Measurements from ENCODE around the gene PRELP.
"Not testable (repeated sequence)": the region's sequence is repeated elsewhere in the genome, so short reads cannot be mapped to it uniquely, and the experiment has no call there.

The PRELP gene

DNA sequence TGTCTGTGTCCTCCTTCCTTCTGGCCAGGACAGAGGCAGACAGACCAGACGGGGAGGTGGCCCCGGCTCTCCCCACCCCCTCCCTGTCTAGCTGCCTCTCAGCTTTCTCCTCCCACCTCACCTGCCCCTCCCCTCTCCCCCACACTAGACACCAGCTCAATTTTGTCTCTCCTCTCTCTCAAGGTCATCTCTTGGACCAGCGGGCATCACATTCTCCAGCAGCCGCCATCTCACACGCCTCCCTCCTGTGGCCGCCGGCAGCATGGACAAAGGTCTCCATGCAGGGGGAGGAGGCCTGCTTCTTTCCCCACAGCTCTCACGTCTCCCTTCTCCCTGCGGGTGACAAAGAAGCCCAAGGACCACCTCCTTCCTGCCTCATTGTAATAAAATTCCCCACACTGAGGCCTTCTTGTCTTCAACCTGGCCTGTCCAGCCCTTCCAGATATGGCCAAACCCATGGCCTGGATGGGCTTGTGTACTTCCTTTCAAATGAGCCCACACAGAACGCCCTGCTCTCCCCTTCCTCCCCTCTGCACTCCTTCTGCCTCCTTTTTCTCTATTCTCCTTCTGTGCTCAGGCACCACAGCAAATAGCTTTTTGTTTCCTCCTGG lies 33.0 kb downstream of the PRELP start:
- DNase-seq: no peak

DNA sequence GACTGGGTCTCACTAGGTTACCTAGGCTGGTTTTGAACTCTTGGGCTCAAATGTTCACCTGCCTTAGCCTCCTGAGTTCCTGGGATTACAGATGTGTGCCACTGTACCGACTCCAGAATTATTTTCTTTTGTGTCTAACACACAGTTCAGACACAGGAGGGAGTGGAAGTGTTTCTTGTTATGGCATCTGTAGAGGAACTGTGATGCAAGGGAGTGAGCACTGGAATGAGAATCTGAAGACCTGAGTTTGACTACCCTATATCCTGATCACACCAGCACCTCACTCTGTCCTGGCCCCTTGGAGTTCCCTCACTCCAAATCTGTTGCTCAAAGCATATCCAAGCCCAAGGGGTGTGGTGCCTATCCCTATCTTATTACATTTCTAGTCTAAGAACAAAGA lies 33.5 kb downstream of the PRELP start:
- no peak for DNase-seq

DNA sequence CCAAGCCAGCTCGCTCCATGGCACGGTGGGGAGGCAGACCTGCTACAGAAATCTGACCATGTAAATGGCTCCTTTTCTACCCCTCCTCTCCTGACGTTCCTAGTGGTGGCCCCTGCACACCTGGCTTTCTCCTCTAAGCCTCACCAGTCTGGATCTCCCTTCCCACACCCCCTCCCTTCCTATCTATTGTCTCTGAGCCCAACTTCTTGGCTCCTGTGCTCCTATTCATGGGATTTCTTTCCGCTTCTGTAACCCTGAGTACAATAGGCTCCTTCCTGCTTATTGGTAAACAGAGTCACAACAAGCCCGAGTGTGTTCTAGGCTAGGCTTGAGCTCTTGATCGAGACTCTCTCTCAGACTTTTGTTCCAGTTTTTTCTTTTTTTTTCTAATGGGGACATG lies 35.9 kb downstream of the PRELP start:
- DNase-seq: no peak

DNA sequence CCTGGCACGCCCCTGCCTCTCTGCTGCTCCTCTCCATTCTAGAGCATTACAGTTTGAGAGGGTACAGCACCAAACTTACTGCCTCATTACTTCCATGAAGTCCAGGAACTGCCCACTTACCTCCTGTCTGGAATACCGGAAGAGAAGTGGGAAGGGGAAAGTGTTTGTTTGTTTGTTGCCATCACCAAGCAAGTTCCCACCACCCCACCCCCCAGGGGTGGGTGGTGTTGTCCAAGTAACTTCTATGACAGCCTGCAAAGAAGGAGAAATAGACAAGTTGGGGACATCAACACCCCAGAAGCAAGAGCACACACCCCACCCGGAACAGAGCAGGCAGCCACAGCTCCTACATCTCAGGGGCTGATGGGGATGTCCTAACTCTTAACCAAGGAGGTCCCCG lies 36.3 kb downstream of the PRELP start:
- DNase-seq: no peak

DNA sequence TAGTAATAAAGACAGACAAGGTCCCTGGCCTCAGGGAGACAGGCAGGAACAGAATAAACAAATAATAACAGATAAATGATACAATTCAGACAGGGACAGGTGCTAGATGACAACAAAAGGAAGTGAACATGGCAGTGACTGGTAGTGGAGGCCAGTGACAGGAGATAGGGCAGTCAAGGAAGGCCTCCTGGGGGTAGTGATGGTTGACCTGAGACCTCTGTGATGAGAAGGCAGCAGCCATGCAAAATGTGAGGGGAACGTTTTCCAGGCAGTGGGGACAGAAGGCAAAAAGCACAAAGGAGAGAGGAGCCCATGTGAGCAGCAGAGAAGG lies 36.9 kb downstream of the PRELP start:
- DNase-seq: no peak

DNA sequence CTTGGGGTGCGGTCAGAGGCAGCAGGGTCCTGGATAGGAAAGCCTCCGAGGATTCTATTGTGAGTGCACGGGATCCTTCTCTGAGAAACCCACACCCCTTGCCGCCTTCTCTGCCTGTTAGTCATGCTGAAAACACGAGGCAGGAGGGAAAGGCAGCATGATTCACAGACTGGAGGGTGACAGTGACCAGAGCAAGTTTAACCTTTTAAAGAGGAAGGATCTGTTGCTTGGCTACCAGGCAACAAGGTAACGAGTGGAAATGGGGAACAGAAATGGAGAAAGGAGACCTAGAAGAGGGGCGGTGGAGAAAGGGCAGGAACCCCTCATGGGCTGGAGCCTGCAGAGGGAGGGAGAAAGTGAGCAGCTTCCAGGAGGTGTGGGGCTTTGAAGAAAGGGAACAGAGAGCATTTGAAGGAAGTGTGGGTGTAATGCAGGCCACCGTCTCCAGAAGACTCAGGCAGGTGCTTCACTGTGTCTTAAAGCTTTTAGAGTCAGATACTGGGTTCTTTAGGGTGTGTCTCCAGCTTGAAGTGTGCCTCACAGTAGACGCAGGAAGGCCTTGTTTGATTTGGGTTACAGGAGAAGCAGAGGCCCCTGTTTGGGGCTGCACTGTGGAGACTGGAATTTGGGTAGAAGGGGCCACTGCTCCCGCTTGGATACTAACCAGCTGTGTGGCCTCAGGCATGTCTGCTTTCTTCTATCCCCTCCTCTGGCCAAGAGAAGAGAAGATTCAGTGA lies 37.4 kb downstream of the PRELP start:
- peak in 1 of 2 donors; percentile 32 for DNase-seq

DNA sequence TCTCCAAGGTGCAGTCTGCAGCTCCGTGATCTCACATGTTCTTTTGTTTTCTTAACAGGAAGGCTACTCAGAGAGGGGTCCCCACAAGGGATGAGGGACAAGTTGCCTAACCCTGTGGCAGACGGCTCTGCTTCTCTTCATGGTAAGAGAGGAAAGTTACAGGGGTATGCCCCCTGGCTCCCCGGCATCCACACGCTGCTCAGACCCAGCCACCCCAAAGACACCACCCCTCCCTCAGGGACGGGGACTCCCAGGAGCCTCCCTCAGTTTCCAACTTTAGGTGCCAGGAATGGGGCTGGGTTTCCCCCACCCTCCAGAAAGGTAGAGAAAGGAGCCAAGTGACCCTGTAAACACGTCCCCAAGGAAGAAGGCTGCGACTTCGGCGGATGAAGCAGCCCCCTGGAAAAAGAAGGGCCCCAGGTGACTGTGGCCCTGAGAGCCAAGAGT lies 38.0 kb downstream of the PRELP start:
- DNase-seq: no peak

DNA sequence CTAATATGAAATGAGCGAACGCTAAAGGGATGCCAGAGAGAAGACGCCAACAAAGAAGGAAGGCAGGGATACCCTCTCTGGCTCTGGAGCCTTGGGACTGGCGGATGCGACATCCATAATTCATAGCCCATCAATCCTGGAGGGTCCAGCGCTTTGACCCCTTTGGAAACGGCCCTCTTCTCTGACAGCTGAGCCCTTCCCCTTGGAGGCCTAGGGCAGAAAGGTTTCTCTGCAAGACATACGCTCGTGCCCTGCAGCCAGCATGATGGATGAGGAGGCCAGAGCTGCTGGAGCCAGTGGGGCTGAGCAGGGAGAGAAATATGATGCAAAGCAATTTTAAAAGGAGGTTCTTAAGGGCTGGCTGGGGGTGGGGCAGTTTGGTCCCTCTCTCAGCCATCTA lies 40.6 kb downstream of the PRELP start:
- DNase-seq: no peak

DNA sequence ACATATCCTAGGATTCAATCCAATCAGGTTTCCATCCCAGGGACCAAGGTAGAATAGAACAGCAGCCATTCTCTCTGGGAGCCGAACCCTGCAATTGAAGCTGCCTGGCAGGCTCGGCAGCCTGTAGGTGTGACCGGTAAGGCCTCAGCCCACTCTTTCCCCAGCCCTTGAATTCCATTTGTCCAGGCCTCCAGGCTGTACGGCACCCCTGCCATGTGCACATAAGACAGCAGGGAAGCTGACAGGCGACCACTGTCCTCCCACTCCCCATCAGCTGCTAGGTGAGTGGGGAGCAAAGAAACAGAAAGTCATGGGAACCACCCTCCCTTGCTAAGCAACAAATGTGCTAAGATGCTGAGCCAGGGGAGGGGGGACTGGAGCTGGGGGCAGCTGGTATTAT lies 41.3 kb downstream of the PRELP start:
- no peak for DNase-seq

DNA sequence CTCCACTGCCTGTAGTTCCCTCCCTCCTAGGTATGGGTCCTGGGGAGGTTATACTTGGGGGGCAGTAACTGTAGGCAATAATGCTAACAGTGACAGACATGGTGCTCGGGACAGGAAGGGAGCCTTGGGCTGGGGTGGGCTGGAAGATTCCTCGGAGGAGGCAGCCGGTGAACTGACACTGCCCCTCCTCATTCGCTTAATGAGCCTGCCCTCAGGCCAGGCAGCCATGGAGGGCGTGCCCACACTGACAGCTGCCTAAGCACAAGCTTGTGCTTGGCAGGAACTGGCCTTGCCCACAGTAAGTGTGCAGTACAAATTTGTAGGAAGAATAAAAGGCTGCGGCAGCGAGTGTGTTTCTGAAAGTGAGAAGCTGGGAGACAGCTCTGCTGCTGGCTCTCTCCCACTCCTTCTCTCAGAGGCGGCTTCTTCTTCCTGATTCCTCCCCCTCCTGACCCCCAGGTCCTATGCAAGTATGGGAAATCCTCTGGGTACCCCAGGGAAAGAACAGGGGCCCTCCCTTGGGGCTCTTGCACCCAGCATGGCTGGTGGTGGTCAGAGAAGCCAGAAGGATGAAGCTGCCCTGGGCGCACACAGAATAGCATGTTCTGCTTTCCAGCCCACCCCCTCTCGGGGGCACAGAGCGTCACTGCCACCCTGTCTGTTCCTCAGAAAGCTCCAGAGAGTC lies 42.0 kb downstream of the PRELP start:
- DNase-seq: no peak

DNA sequence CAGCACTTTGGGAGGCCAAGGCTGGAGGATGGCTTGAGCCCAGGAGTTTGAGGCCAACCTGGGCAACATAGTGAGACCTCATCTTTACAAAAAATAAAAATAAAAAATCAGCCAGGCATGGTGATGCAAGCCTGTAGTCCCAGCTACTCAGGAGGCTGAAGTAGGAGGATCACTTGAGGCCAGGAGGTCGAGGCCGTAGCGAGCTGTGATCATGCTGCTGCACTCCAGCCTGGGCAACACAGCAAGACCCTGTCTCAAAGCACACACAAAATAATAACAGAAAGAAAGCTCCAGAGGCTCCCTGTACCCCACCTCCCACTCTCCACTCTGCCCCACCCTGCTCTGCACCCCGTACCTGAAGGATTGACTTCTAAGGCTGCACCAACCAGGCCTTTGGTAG lies 42.5 kb downstream of the PRELP start:
- not testable (repeated sequence) for DNase-seq

DNA sequence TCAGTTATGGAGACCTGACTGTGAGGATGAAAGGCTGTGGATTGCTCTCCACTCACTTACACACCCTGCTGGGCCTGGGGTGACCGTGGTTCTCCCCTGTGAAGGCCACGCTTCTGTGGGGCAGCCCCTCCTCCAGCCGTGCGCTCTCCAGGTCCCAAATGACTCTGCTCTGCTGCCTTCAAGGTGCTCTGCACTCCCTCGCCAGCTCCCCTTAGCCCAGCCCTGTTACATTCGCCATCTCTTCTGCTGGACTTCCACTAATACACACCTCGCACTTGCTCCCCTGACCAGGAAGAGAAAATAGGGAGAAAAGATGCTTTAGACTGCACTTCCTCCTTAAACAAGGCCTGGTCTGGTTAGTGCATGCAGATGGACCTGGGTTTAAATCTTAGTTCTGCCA lies 42.9 kb downstream of the PRELP start:
- no peak for DNase-seq

DNA sequence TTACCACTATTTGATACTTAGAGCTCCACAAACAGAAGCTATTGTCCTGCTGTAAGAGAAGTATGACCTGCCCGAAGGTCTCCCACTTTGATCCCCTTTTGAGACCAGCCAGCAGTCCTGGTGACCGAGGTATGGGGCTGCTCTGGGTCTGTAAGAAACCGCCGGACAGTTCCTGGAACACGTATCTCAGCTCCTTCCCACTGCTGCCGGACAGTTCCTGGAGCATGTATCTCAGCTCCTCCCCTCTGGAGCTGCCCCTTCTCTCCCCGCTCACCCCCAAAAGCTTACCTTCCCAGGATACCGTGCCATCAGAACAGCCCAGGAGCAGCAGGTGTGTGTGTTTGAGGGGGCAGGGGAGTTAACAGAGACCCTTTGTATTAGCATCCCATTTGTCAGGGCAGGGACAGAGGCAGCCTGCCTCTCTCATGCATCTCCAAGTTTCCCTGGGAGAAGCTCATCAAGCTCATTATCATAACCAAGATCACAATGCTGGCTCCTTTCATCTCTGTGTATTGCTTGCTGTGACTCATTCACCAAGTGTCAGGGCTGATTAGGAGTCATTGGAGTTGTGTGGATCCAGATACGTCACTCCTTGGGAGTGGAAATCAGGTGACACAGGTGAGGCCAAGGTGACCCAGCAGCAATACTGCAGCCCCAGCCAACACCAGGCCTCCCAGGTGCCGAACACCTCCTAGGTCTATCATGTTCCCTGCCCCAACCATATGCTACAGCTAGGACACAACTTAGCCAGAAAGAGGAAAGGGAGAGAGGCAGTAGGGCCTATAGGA lies 43.6 kb downstream of the PRELP start:
- no peak for DNase-seq

DNA sequence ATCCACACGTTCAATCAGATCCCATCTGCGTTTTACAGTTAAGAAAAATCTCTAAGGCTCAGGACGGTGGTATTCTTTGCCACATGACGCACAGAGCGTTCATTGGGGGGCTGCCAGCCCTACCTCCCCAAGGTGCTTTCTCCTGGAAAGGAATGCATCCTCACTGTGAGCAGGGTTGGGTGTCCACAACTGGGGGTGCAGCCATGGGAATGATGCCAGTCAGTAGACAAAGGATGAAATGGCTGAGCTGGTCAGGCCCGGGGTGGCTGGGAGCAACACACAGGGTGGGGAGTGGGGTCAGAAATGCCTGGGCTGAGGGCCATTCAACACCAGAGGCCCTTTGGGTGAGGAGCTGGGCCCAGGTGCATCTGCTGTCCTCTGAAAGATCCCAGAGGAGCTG lies 44.3 kb downstream of the PRELP start:
- DNase-seq: no peak

DNA sequence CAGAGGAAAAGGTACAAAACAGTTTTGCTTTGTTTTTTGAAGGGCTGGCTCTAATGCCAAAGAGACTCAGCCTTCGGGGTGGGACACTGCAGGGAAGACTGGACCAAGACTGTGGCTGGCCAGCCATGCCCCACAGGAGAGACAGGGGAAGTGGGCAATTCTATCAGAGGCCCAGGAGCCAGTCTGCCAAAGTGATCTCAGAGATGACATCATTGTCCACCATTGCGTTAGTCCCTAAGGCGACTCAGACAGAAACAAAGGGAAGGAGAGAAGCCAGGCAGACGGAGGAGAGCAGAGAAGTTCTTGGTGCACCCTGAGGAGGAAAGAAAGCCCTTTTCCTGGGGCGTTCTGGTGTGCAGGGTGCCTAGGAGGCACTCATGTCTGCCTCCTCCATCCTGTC lies 44.7 kb downstream of the PRELP start:
- DNase-seq: no peak

DNA sequence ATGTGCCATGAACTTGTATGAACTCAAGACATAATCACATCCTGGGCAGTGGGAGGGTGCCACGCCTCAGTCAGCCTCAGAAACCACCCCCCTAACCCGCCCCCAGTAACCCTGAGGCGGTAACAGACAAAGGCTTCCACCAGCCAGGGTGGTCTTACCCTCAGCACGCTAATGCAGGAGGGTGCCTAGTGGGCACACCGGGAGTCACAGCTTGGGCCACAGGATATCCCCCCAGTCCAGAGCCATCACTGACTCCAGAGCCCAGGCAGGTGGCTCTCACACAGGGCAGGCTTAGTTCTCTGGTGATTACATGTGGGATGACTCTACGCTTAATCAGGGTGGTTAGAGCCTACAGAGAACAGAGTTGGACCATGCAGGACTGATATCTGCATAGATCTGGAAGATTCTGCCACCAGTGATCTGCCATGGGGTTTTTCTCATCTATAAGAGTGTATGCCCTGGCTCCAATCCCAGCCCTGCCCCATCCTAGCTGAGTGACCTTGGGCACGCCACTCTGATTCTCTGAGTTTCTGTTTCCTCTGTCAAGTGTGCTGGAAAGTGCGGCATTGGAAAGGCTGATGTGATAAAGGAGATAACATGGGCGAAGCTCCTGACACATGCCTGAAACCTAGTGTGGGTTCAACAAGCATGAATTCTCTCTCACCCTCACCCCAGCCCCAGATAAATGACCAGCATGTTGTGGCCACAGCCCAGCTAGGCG lies 45.6 kb downstream of the PRELP start:
- DNase-seq: no peak

DNA sequence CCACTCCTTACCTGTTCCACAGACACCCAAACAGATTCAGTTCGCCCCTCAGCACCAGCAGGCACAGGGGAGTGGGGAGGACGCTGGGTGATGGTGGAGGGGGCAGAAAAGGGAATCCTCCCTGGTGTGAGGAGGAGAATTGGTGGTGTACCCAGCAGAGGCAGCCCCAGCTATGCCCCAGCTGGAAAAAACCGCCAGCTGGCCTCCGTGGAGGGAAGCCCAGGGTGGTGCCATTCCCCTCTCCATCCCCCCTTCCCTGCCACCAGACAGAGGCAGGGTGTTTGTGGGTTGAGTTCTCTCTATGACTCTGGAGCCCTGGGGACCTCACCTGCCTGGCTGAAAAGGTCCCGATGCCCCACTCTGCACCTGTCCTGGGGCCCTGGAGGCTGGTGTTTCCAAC lies 46.2 kb downstream of the PRELP start:
- no peak for DNase-seq

DNA sequence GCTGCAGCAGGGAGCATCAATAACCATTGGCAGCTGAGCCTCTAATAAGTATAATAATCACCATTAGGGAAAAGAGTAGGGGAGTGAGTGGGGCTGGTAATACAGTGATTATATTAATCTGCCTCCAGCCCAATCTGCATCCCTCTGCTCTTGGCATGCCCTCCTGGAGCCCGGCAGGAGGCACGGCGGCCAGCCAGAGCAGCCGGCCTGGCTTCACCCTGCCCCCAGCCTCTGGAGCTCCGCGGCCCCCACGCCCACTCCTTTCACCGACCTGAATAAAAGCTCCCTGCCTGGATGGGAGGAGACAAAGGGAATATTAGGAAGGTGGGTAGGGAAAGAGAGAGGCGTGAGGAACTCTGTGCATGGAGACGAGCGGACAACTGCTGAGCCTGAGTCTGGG lies 46.6 kb downstream of the PRELP start:
- no peak for DNase-seq

DNA sequence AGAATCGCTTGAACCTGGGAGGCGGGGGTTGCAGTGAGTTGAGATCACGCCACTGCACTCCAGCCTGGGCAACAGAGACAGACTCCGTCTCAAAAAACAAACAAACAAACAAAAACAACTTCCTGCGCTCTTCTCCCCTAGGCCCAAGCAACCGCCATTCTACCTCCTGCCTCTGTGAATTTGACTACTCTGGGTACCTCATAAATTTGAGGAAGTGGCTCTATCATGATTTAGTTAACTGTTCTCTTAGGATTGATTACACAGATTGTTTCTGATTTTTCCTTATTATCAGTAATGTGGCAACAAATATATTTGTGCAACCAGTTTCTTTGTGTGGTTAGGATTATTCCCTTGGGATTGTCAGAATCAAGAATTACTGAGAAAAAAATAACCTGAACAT lies 48.1 kb downstream of the PRELP start:
- DNase-seq: no peak

DNA sequence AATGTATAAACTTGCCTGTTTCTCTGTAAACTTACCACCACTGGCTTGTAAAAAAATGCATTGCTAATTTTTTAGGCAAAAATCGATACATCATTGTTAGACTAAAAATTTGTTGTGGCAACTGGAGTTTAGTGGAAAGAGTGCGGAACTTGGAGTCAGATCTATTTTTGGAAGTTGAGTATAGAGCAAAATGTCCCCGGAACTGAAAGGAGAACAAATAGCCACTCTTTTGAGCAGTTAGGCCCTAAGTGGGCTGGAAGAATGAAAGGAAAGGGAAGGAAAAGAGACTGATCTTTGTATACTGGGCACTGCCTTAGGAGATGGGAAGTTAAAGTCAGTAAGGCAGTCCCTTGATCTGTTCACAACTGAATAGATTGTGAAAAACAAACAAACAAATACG lies 48.5 kb downstream of the PRELP start:
- no peak for DNase-seq

DNA sequence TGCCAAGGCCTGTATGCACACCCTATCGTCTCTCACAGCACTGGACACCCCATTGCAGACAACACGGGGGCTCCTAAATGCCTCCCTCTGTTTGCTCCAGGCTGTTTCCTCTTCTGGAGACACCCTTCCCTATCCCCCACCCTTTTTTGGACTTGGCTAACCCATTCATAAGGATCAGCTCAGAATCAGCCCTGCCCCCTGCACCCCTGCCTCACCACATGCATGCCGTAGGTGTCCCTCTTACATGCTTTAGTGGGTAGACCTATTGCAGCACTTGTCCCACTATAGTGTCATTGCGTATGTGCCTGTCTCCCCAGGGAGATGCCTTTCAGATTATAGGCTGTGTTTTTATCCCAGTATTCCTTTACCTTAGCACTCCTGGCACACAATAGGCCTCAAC lies 49.2 kb downstream of the PRELP start:
- DNase-seq: no peak

DNA sequence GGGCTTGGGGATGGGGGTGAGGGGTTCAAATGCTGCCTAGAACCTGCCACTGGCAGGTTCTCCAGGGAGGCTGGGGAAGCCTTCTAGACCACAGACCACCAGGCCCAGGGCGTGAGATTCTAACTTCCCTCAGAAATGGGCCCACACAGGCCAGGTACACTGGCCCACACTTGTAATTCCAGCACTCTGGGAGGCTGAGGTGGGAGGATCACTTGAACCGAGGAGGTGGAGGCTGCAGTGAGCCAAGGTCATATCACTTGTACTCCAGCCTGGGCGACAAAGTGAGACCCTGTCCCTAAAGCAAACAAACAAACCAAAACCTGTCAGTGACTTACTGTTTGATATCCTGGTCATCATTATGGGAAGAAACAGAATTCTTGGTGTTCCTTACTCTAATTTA lies 50.1 kb downstream of the PRELP start:
- no peak for DNase-seq

DNA sequence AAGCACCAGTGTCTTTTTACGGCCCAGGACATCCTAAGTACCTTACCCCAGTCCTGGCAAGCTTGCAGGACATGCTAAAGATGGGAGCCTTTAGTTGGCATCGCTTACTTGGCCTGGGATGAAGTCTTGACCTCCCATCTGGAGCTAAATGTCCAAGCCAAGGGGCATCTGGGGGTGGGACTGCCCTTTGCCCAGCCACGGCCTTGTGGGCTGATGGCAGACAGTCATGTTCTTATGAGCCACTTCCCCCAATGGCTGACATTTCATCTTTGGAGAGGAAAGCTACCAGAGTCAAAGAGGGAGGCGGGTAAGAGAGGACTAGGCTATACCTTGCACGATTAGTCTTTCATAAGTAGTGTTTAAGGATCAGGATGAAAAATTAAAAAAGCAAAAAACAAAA lies 50.5 kb downstream of the PRELP start:
- DNase-seq: no peak
